Epithelial cell of proximal tubule (primary cell): ENCODE results near the gene NOLC1. TPM values are rescaled to one million over a fixed set of nuclear protein-coding genes. Genes with fewer than 3 reads are reported as not detected.

Experiments
- DNase-seq: peaks from one replicate; pipeline ENCODE4 v3.0.0-alpha.2; 2011; ENCODE audit warnings: low read depth
- H3K4me3 ChIP-seq: 2 replicates; pipeline ENCODE4 v1.5.1; 2011; ENCODE audit warnings: low read depth, mild to moderate bottlenecking, low read length
- total RNA-seq: library from RNA; depleted of rRNA; stranded (reverse); fragments of >200 nt; gene quantifications from 2 replicates; pipeline ENCODE4 v1.2.3, GENCODE V29; 2015
- TF ChIP-seq, protein P1 (sequence below): conservative IDR thresholded peaks from 2 replicates; pipeline ENCODE4 v1.5.1; 2012; ENCODE audit warnings: low read depth, mild to moderate bottlenecking, low read length

NOLC1 gene
- total RNA-seq, 1 donor from 2014 or later, result 100 TPM

DNA sequence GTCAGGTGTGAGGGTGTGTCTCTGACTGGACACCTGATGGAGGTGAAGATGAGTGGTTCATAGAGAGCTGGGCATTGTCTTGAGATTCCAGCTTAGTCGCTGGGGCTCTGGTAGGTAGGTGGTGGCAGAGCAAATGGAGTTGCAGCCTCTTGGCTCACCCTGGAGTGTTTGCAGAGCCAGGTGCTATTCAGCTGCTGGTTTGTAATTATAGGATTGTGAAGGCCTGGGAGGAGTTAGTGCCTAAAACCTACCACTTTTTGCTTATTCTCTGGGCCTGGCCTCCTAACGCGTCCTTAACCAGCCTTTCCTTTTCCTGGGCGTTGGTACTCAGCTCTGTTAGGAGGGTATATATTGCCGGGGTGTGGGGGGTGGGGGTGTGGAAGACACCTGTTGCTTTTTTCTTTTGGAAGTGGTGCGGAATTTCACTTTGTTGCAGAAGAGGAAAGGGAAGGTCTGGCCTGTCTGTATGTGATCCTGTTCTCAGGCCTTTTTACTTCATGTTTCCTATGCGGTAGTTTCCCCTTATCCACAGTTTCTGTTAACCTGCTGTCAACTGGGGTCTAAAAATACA is 16.1 kb upstream of the NOLC1 start:
- no peak overlapping the region for H3K4me3 ChIP-seq
- TF ChIP-seq, protein P1, sequence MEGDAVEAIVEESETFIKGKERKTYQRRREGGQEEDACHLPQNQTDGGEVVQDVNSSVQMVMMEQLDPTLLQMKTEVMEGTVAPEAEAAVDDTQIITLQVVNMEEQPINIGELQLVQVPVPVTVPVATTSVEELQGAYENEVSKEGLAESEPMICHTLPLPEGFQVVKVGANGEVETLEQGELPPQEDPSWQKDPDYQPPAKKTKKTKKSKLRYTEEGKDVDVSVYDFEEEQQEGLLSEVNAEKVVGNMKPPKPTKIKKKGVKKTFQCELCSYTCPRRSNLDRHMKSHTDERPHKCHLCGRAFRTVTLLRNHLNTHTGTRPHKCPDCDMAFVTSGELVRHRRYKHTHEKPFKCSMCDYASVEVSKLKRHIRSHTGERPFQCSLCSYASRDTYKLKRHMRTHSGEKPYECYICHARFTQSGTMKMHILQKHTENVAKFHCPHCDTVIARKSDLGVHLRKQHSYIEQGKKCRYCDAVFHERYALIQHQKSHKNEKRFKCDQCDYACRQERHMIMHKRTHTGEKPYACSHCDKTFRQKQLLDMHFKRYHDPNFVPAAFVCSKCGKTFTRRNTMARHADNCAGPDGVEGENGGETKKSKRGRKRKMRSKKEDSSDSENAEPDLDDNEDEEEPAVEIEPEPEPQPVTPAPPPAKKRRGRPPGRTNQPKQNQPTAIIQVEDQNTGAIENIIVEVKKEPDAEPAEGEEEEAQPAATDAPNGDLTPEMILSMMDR, result no peak
- no peak for DNase-seq

DNA sequence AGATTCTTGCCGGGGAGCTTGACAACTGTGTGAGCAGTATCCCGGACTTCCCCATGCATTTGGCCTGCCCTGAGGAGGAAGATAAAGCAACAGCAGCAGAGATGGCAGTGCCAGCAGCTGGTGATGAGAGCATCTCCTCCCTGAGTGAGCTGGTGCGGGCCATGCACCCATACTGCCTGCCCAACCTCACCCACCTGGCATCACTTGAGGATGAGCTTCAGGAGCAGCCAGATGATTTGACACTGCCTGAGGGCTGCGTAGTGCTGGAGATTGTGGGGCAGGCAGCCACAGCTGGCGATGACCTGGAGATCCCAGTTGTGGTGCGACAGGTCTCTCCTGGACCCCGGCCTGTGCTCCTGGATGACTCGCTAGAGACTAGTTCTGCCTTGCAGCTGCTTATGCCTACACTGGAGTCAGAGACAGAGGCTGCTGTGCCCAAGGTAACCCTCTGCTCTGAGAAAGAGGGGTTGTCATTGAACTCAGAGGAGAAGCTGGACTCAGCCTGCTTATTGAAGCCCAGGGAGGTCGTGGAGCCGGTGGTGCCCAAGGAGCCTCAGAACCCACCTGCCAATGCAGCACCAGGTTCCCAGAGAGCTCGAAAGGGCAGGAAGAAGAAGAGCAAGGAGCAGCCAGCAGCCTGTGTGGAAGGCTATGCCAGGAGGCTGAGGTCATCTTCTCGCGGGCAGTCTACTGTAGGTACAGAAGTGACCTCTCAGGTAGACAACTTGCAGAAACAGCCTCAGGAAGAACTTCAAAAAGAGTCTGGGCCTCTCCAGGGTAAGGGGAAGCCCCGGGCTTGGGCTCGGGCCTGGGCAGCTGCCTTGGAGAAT is 12.7 kb upstream of the NOLC1 start:
- TF ChIP-seq, protein P1, result no peak
- no peak overlapping the region for H3K4me3 ChIP-seq
- no peak for DNase-seq

DNA sequence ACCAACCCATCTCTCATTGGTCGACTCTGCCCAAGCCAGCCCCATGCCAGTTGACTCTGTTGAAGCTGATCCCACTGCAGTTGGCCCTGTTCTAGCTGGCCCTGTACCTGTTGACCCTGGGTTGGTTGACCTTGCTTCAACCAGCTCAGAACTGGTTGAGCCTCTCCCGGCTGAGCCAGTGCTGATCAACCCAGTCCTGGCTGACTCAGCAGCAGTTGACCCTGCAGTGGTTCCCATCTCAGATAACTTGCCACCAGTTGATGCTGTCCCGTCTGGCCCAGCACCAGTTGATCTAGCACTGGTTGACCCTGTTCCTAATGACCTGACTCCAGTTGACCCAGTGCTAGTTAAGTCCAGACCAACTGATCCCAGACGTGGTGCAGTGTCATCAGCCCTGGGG is 12.0 kb upstream of the NOLC1 start:
- no peak for DNase-seq
- TF ChIP-seq, protein P1, result no peak
- H3K4me3 ChIP-seq, result no peak overlapping the region

DNA sequence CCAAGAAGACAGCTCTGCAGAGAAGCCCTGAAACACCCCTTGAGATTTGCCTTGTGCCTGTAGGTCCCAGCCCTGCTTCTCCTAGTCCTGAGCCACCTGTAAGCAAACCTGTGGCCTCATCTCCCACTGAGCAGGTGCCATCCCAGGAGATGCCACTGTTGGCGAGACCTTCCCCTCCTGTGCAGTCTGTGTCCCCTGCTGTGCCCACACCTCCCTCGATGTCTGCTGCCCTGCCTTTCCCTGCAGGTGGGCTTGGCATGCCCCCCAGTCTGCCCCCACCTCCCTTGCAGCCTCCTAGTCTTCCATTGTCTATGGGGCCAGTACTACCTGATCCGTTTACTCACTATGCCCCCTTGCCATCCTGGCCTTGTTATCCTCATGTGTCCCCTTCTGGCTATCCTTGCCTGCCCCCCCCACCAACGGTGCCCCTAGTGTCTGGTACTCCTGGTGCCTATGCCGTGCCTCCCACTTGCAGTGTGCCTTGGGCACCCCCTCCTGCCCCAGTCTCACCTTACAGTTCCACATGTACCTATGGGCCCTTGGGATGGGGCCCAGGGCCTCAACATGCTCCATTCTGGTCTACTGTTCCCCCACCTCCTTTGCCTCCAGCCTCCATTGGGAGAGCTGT is 11.2 kb upstream of the NOLC1 start:
- DNase-seq, result no peak
- TF ChIP-seq, protein P1, result no peak

DNA sequence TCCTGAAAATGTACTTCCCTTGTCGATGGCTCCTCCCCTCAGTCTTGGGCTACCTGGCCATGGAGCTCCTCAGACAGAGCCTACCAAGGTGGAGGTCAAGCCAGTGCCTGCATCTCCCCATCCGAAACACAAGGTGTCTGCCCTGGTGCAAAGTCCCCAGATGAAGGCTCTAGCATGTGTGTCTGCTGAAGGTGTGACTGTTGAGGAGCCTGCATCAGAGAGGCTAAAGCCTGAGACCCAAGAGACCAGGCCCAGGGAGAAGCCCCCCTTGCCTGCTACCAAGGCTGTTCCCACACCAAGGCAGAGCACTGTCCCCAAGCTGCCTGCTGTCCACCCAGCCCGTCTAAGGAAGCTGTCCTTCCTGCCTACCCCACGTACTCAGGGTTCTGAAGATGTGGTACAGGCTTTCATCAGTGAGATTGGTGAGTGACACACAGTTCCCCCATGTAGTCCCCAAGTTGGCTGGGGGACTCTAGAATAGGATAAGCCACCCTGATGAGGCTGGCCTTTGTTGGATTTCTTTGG is 10.5 kb upstream of the NOLC1 start:
- no peak for DNase-seq
- no peak overlapping the region for H3K4me3 ChIP-seq
- TF ChIP-seq, protein P1, result no peak

More for the DNA sequence above, 11.2 kb upstream of the NOLC1 start:
- H3K4me3 ChIP-seq, result no peak overlapping the region

DNA sequence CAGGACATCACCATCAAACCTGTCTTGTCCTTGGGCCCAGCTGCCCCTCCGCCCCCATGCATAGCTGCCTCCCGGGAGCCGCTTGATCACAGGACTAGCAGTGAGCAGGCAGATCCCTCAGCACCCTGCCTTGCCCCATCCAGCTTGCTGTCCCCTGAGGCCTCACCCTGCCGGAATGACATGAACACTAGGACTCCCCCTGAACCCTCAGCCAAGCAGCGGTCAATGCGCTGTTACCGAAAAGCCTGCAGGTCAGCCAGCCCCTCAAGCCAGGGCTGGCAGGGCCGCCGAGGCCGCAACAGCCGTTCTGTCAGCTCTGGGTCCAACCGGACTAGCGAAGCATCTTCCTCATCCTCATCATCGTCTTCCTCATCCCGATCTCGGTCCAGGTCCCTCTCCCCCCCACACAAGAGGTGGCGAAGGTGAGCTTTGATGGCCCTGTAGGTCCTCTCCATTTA is 5.2 kb upstream of the NOLC1 start:
- H3K4me3 ChIP-seq, result no peak overlapping the region
- TF ChIP-seq, protein P1, result no peak
- no peak for DNase-seq
